Peyer's patch (tissue), 4 donors: Measurements from ENCODE around the gene PDGFC.

Experiments used
- POLR2A ChIP-seq, 2 donors: fragments of 450-650 bp; IDR thresholded peaks; one replicate each; pipeline ENCODE4 v1.5.1; 2017; ENCODE audit warnings: antibody characterized with exemption in 2 of 2, mild to moderate bottlenecking in 2 of 2, moderate library complexity in 2 of 2
- TF ChIP-seq, protein P1 (sequence below), 6 experiments: fragments of 450-650 bp in 4 of 6; fragments of 200-600 bp in 2 of 6; sonication (generic) in 1 of 6; IDR thresholded peaks; one replicate each; pipeline ENCODE4 v1.5.1; 2017 to 2019; ENCODE audit warnings: antibody characterized with exemption in 6 of 6, mild to moderate bottlenecking in 3 of 6, moderate library complexity in 1 of 6

DNA sequence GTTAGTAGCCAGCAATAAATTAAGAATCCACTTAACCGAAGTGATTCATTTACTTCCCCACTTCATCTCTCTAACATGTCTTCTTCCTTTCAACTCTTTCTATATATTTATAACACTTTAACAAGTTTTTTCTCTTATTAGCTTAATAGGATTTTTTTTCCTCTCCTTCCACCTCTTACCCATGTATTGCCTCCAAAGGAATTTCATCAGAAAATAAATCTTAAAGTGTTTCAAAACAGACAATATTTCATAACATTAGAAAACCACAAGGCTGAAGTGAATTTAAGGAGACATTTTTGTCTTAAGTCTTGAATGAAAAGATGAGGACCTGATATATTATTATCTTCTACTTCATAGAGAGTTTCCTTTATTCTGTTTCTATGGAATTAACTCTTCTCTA lies 101.5 kb downstream of the PDGFC start:
- TF ChIP-seq, protein P1, sequence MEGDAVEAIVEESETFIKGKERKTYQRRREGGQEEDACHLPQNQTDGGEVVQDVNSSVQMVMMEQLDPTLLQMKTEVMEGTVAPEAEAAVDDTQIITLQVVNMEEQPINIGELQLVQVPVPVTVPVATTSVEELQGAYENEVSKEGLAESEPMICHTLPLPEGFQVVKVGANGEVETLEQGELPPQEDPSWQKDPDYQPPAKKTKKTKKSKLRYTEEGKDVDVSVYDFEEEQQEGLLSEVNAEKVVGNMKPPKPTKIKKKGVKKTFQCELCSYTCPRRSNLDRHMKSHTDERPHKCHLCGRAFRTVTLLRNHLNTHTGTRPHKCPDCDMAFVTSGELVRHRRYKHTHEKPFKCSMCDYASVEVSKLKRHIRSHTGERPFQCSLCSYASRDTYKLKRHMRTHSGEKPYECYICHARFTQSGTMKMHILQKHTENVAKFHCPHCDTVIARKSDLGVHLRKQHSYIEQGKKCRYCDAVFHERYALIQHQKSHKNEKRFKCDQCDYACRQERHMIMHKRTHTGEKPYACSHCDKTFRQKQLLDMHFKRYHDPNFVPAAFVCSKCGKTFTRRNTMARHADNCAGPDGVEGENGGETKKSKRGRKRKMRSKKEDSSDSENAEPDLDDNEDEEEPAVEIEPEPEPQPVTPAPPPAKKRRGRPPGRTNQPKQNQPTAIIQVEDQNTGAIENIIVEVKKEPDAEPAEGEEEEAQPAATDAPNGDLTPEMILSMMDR (IDR thresholded peaks at IDR 0.05) = no peak
- no peak for TF ChIP-seq POLR2A (IDR thresholded peaks at IDR 0.05)
